Measurements from ENCODE around the gene MMP12. TPM values are rescaled to one million over a fixed set of nuclear protein-coding genes. Genes with fewer than 3 reads are reported as not detected.

MMP12 gene
- total RNA-seq, 1 donor from 2014 or later, result not detected

Small RNAs within 50 kb of the gene (small RNA-seq; reads per million reads assigned to genes)
- gene RNU7-159P, result not detected

Other genes starting within 250 kb of the MMP12 start
- gene MMP20, start 249.7 kb downstream of the MMP12 start, total RNA-seq, result not detected
- gene MMP27, start 169.2 kb downstream of the MMP12 start, total RNA-seq, result not detected
- 1.6 TPM for gene MMP8, start 150.0 kb downstream of the MMP12 start, total RNA-seq
- not detected for gene MMP10, start 94.4 kb downstream of the MMP12 start, total RNA-seq
- 0.52 TPM for gene MMP1, start 76.8 kb downstream of the MMP12 start, total RNA-seq
- gene MMP3, start 31.4 kb downstream of the MMP12 start, total RNA-seq, result not detected
- not detected for gene MMP13, start 80.8 kb upstream of the MMP12 start, total RNA-seq
- gene DCUN1D5, start 217.2 kb upstream of the MMP12 start, total RNA-seq, result 33.9 TPM
- 46.4 TPM for gene DYNC2H1, start 234.4 kb upstream of the MMP12 start, total RNA-seq

Data from skeletal muscle tissue (tissue), 2 donors.